VCaP (cell line): ENCODE results near the gene GJB1.
"Not testable (repeated sequence)": the region's sequence is repeated elsewhere in the genome, so short reads cannot be mapped to it uniquely, and the experiment has no call there.

ENCODE experiments used
- H3K27ac ChIP-seq: fragments of 450-650 bp; 2 replicates; pipeline ENCODE4 v1.5.1; 2017
- CTCF ChIP-seq: fragments of 450-650 bp; conservative IDR thresholded peaks from 2 replicates; pipeline ENCODE4 v1.5.1; 2017; ENCODE audit warnings: mild to moderate bottlenecking, moderate library complexity

The GJB1 gene

DNA sequence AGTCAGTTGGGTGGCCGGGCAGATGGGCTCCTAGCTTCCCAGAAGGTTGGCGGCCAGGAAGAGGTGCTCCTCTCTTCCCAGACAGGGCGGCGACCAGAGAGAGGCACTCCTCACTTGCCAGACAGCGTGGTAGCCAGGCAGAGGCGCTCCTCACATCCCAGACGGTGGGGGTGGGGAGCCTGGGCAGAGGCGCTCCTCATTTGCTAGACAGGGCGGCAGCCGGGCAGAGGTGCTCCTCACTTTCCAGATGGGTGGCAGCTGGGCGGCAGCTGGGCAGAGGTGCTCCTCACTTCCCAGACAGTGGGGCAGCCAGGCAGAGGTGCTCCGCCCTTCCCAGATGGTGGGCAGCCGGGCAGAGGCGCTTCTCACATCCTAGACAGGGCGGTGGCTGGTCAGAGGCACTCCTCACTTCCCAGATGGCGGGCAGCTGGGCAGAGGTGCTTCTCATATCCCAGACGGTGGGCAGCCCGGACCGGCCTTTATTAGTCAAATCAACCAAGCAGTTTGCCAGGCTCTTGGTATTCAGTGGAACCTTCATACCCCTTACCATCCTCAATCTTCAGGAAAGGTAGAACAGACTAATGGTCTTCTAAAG lies 46.9 kb downstream of the GJB1 start:
- no peak overlapping the region for H3K27ac ChIP-seq
- no peak for TF ChIP-seq CTCF

- H3K27ac ChIP-seq: not testable (repeated sequence)
Observed at GRCh38 chrX:71272313-71272712, 49.3 kb downstream of the GJB1 start.
